NT2/D1 (cell line): ENCODE data around the gene TBC1D8B.

Source experiments
- SUZ12 ChIP-seq: IDR thresholded peaks from 2 replicates; pipeline ENCODE4 v1.6.1; 2011; ENCODE audit not compliant: insufficient read length, insufficient read depth; ENCODE audit errors: extremely low read depth
- YY1 ChIP-seq: IDR thresholded peaks from 2 replicates; pipeline ENCODE4 v1.6.1; 2011; ENCODE audit not compliant: insufficient read length, insufficient read depth
- ZNF274 ChIP-seq: IDR thresholded peaks from 2 replicates; pipeline ENCODE4 v1.6.1; 2011; ENCODE audit warnings: mild to moderate bottlenecking, low read depth, low read length

GRCh38 chrX:106863697-106864096 lies 61.2 kb downstream of the TBC1D8B start:
- TF ChIP-seq ZNF274 = no peak
- TF ChIP-seq SUZ12 = no peak
- TF ChIP-seq YY1 = no peak
